ENCODE results near the gene YPEL5.
A peak's percentile ranks its signal among the peaks of the same experiment; 100 is the strongest.

YPEL5 gene

GRCh38 chr2:30147715-30148610 lies 1.2 kb downstream of the YPEL5 start:
- peak; percentile 62 to 73 for DNase-seq (ENCODE audit: low read depth in 2 of 2)
- TF ChIP-seq CTCF (IDR thresholded peaks at IDR 0.05; ENCODE audit: low read depth, low read length): no peak
- peak overlapping the region; percentile 73 to 80 for H3K4me3 ChIP-seq (replicated peaks in 1 of 2; ENCODE audit: low read depth in 2 of 2, low read length in 2 of 2)

GRCh38 chr2:30148850-30149249 lies 2.0 kb downstream of the YPEL5 start:
- H3K4me3 ChIP-seq (replicated peaks in 1 of 2; ENCODE audit: low read depth in 2 of 2, low read length in 2 of 2): no peak overlapping the region
- TF ChIP-seq CTCF (IDR thresholded peaks at IDR 0.05; ENCODE audit: low read depth, low read length): no peak
- no peak for DNase-seq (ENCODE audit: low read depth in 2 of 2)

GRCh38 chr2:30149513-30149912 lies 2.7 kb downstream of the YPEL5 start:
- no peak overlapping the region for H3K4me3 ChIP-seq (replicated peaks in 1 of 2; ENCODE audit: low read depth in 2 of 2, low read length in 2 of 2)
- peak in 1 of 2 donors; percentile 14 for DNase-seq (ENCODE audit: low read depth in 2 of 2)

GRCh38 chr2:30149976-30150375 lies 3.2 kb downstream of the YPEL5 start:
- DNase-seq (ENCODE audit: low read depth in 2 of 2): no peak
- TF ChIP-seq CTCF (IDR thresholded peaks at IDR 0.05; ENCODE audit: low read depth, low read length): no peak
- H3K4me3 ChIP-seq (replicated peaks in 1 of 2; ENCODE audit: low read depth in 2 of 2, low read length in 2 of 2): no peak overlapping the region

More at GRCh38 chr2:30149513-30149912, 2.7 kb downstream of the YPEL5 start:
- no peak for TF ChIP-seq CTCF (IDR thresholded peaks at IDR 0.05; ENCODE audit: low read depth, low read length)

GRCh38 chr2:30150786-30151185 lies 4.0 kb downstream of the YPEL5 start:
- no peak for TF ChIP-seq CTCF (IDR thresholded peaks at IDR 0.05; ENCODE audit: low read depth, low read length)
- no peak for DNase-seq (ENCODE audit: low read depth in 2 of 2)
- no peak overlapping the region for H3K4me3 ChIP-seq (replicated peaks in 1 of 2; ENCODE audit: low read depth in 2 of 2, low read length in 2 of 2)

- no peak for DNase-seq (ENCODE audit: low read depth in 2 of 2)
- no peak for TF ChIP-seq CTCF (IDR thresholded peaks at IDR 0.05; ENCODE audit: low read depth, low read length)
- H3K4me3 ChIP-seq (replicated peaks in 1 of 2; ENCODE audit: low read depth in 2 of 2, low read length in 2 of 2): no peak overlapping the region
These were observed 5.6 kb downstream of the YPEL5 start for GRCh38 chr2:30152385-30152784.

Measured in cardiac fibroblast (primary cell).